SH-SY5Y (cell line): ENCODE measurements around the gene NYAP1.

Experiments used
- GATA2 ChIP-seq: IDR thresholded peaks from 2 replicates; pipeline ENCODE4 v1.6.1; 2011; ENCODE audit warnings: mild to moderate bottlenecking, low read depth, low read length
- GATA3 ChIP-seq: IDR thresholded peaks from 2 replicates; pipeline ENCODE4 v1.6.1; 2011; ENCODE audit warnings: low read depth, mild to moderate bottlenecking, low read length, moderate library complexity

DNA sequence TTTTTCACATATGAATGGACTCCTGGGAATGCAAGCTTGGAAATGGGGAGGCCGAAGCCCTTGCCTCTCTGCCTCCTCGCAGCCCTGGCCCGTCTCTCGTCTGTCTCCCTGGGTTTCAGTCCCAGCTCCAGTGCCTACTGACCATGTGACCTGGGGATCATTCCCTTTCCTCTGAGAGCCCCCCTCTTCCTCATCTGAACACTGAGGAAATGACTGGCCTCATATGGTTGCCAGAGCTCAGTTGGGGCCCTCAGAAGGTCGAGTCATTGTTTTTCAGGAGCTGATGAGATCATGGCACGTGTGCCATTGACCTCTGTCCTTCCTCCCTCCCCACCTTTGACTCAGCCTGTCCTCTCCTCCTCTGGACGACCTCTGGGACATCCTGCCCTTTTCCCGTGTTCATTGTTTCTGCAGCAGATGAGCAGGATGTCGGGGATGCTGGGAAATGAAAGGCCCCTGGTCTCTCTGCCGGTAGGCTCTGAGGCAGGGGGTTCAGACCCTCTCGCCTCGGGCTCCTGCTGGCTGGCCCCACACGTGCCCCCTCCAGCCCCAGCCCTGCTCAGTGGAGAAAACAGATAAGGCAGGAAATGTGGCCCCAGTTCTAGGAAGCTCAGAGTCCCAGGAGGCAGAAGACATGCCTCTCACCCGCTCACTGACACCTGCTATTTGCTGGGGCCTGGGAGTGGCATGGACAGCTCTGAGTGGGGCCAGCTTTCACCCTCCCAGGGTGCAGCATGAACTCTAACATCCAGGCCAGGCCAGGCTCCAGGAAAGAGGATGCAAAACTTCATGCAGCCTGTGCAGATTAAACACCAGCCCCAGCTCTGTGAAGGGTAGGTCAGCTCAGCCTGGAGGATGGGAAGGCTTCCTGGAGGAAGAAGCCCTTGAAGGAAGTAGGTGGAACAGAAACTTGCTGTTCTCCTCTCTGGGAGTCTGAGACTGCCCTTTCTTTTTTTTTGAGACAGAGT lies 39.1 kb upstream of the NYAP1 start:
- TF ChIP-seq GATA2 = no peak
- no peak for TF ChIP-seq GATA3
